Renal pelvis (tissue), 4 donors: Measurements from ENCODE around the gene ZNF536. TPM values are rescaled to one million over a fixed set of nuclear protein-coding genes. Genes with fewer than 3 reads are reported as not detected.

Experiments
- DNase-seq: peaks from one replicate; pipeline ENCODE4 v3.0.0-alpha.2; 2013
- polyA plus RNA-seq, 3 donors: library from polyadenylated mRNA; unstranded; fragments of 120-200 nt; gene quantifications; one replicate each; pipeline ENCODE4 v1.2.1, GENCODE V29; 2013; ENCODE audit not compliant: insufficient read length in 3 of 3

Gene ZNF536
- polyA plus RNA-seq, 3 donors = 2.1 to 3.4 (median 2.8) TPM

- no peak for DNase-seq
Observed at GRCh38 chr19:30559446-30559845, 187.3 kb downstream of the ZNF536 start.

GRCh38 chr19:30562981-30563380, 190.8 kb downstream of the ZNF536 start:
- DNase-seq = no peak

- DNase-seq = no peak
Observed at GRCh38 chr19:30563691-30564090, 191.5 kb downstream of the ZNF536 start.

GRCh38 chr19:30564551-30565011, 192.4 kb downstream of the ZNF536 start:
- DNase-seq = no peak

GRCh38 chr19:30565636-30566035, 193.5 kb downstream of the ZNF536 start:
- no peak for DNase-seq

GRCh38 chr19:30566681-30567420, 194.7 kb downstream of the ZNF536 start:
- no peak for DNase-seq

- no peak for DNase-seq
Observed at GRCh38 chr19:30567536-30568232, 195.5 kb downstream of the ZNF536 start.

- no peak for DNase-seq
Observed at GRCh38 chr19:30570194-30570593, 198.0 kb downstream of the ZNF536 start.

- DNase-seq = no peak
Observed at GRCh38 chr19:30577551-30578105, 205.4 kb downstream of the ZNF536 start.

- DNase-seq = no peak
Observed at GRCh38 chr19:30579419-30579818, 207.2 kb downstream of the ZNF536 start.

- no peak for DNase-seq
Observed at GRCh38 chr19:30580673-30581072, 208.5 kb downstream of the ZNF536 start.

- no peak for DNase-seq
Observed at GRCh38 chr19:30584090-30584489, 211.9 kb downstream of the ZNF536 start.

GRCh38 chr19:30587869-30588268, 215.7 kb downstream of the ZNF536 start:
- no peak for DNase-seq

- no peak for DNase-seq
Observed at GRCh38 chr19:30590596-30591229, 218.5 kb downstream of the ZNF536 start.

- DNase-seq = no peak
Observed at GRCh38 chr19:30593356-30593755, 221.2 kb downstream of the ZNF536 start.

- no peak for DNase-seq
Observed at GRCh38 chr19:30593975-30594745, 222.0 kb downstream of the ZNF536 start.

- no peak for DNase-seq
Observed at GRCh38 chr19:30596268-30596667, 224.1 kb downstream of the ZNF536 start.

- DNase-seq = no peak
Observed at GRCh38 chr19:30596813-30597399, 224.7 kb downstream of the ZNF536 start.

- DNase-seq = no peak
Observed at GRCh38 chr19:30598688-30599087, 226.5 kb downstream of the ZNF536 start.

- no peak for DNase-seq
Observed at GRCh38 chr19:30602661-30603350, 230.6 kb downstream of the ZNF536 start.

- no peak for DNase-seq
Observed at GRCh38 chr19:30604657-30605056, 232.5 kb downstream of the ZNF536 start.
